MM.1S (cell line): ENCODE data around the gene PLPP3.
"Not testable (repeated sequence)": the region's sequence is repeated elsewhere in the genome, so short reads cannot be mapped to it uniquely, and the experiment has no call there.

Experiments
- DNase-seq: peaks from one replicate; pipeline ENCODE4 v3.0.0-alpha.2; 2015
- H2AFZ ChIP-seq: fragments of 300-600 bp; sonication (generic); 2 replicates; pipeline ENCODE4 v1.6.0; 2016; ENCODE audit warnings: antibody characterized with exemption, low read length
- H3F3A ChIP-seq: fragments of 300-600 bp; sonication (generic); 2 replicates; pipeline ENCODE4 v1.6.1; 2016; ENCODE audit warnings: mild to moderate bottlenecking, antibody characterized with exemption, low read length, moderate library complexity, mixed read lengths; ENCODE audit not compliant: insufficient read depth
- H3K27ac ChIP-seq: fragments of 300-600 bp; sonication (generic); 2 replicates; pipeline ENCODE4 v1.5.1; 2016; ENCODE audit warnings: mild to moderate bottlenecking, low read length
- H3K27me3 ChIP-seq: fragments of 300-600 bp; sonication (generic); replicated peaks from 2 replicates; pipeline ENCODE4 v1.6.0; 2016; ENCODE audit warnings: low read length; ENCODE audit not compliant: insufficient read depth
- H3K36me3 ChIP-seq: fragments of 300-600 bp; sonication (generic); replicated peaks from 2 replicates; pipeline ENCODE4 v1.6.1; 2016; ENCODE audit warnings: mild to moderate bottlenecking, low read length, mixed read lengths; ENCODE audit not compliant: insufficient read depth
- H3K4me1 ChIP-seq: fragments of 300-600 bp; sonication (generic); 2 replicates; pipeline ENCODE4 v1.6.1; 2016; ENCODE audit warnings: low read length, mixed read lengths
- H3K4me2 ChIP-seq: fragments of 300-600 bp; sonication (generic); 2 replicates; pipeline ENCODE4 v1.6.0; 2016; ENCODE audit warnings: low read depth, low read length
- H3K4me3 ChIP-seq: fragments of 300-600 bp; sonication (generic); 2 replicates; pipeline ENCODE4 v1.5.1; 2016; ENCODE audit warnings: low read length, mixed read lengths
- H3K79me2 ChIP-seq: fragments of 300-600 bp; sonication (generic); 2 replicates; pipeline ENCODE4 v1.6.1; 2016; ENCODE audit warnings: mixed run types, low read length, mixed read lengths
- H3K9ac ChIP-seq: fragments of 300-600 bp; sonication (generic); 2 replicates; pipeline ENCODE4 v1.6.1; 2016; ENCODE audit warnings: low read length, mixed read lengths
- H3K9me2 ChIP-seq: fragments of 300-600 bp; sonication (generic); replicated peaks from 2 replicates; pipeline ENCODE4 v1.6.1; 2016; ENCODE audit warnings: mild to moderate bottlenecking, low read length, mixed read lengths; ENCODE audit not compliant: insufficient read depth
- H3K9me3 ChIP-seq: fragments of 300-600 bp; sonication (generic); replicated peaks from 2 replicates; pipeline ENCODE4 v1.6.1; 2016; ENCODE audit warnings: mild to moderate bottlenecking, low read length, mixed read lengths; ENCODE audit not compliant: insufficient read depth
- H4K20me1 ChIP-seq: fragments of 300-600 bp; sonication (generic); 2 replicates; pipeline ENCODE4 v1.6.1; 2016; ENCODE audit warnings: mild to moderate bottlenecking, low read length, moderate library complexity, mixed read lengths; ENCODE audit not compliant: insufficient read depth
- EZH2 ChIP-seq: fragments of 300-600 bp; sonication (generic); optimal IDR thresholded peaks from 2 replicates; pipeline ENCODE3; 2017; ENCODE audit warnings: low read depth, mild to moderate bottlenecking, antibody characterized with exemption, low read length, mixed read lengths
- EZH2phosphoT487 ChIP-seq: fragments of 300-600 bp; sonication (generic); IDR thresholded peaks from 2 replicates; pipeline ENCODE4 v1.6.1; 2018; ENCODE audit warnings: antibody characterized with exemption, low read length
- TF ChIP-seq, protein P1 (sequence below): fragments of 300-600 bp; sonication (generic); IDR thresholded peaks from 2 replicates; pipeline ENCODE4 v1.5.1; 2016; ENCODE audit warnings: antibody characterized with exemption, low read length, mixed read lengths

PLPP3 gene

DNA sequence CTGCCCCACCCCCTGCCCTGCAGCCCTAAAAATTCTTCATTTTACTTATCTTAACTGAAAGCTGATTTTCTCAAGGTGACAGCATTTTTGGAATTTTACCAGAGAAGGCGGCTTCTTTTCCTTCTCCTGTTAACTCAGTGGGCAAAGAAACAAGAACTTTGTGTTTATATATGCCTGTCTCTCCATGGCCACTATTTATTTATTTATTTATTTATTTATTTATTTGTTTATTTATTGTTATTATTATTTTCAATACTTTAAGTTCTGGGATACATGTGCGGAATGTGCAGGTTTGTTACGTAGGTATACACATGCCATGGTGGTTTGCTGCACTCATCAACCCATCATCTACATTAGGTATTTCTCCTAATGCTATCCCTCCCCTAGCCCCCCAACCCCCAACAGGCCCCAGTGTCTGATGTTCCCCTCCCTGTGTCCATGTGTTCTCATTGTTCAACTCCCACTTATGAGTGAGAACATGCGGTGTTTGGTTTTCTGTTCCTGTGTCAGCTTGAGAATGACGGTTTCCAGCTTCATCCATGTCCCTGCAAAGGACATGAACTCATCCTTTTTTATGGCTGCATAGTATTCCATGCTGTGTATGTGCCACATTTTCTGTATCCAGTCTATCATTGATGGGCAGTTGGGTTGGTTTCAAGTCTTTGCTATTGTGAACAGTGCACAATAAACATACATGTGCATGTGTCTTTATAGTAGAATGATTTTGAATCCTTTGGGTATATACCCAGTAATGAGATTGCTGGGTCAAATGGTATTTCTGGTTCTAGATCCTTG is 16.2 kb upstream of the PLPP3 start:
- not testable (repeated sequence) for H3K4me2 ChIP-seq, H3K36me3 ChIP-seq, H3K9ac ChIP-seq, H2AFZ ChIP-seq, H3K9me3 ChIP-seq, H3K27ac ChIP-seq, H3K79me2 ChIP-seq, H3K4me3 ChIP-seq, DNase-seq, H3K27me3 ChIP-seq, H3F3A ChIP-seq, H3K9me2 ChIP-seq, H3K4me1 ChIP-seq, H4K20me1 ChIP-seq

GRCh38 chr1:56591909-56592308 is 12.5 kb upstream of the PLPP3 start:
- DNase-seq = no peak
- no peaks in the 10 kb centered on the region for H3K79me2 ChIP-seq

DNA sequence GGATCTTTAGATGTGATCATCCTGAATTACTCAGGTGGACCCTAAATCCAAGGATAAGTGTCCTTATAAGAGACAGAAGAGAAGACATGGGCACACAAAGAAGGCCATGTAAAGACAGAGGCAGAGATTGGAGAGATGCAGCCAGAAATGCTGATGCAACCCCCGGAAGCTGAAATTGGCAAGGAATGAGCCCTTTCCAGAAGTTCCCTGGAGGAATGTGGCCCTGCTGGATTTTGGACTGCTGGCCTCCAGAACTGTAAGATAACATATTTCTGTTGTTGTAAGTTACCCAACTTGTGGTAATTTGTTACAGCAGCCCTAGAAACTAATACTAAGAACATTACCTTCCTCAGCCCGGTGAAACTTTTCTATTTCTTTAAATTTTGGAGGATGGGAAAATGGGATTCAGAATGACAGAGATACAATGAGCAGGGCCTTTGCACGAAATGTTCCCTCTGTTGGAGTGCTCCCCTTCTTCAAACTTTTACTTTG is 11.2 kb upstream of the PLPP3 start:
- H3K4me3 ChIP-seq = no peak overlapping the region
- TF ChIP-seq EZH2phosphoT487 = no peak
- TF ChIP-seq, protein P1, sequence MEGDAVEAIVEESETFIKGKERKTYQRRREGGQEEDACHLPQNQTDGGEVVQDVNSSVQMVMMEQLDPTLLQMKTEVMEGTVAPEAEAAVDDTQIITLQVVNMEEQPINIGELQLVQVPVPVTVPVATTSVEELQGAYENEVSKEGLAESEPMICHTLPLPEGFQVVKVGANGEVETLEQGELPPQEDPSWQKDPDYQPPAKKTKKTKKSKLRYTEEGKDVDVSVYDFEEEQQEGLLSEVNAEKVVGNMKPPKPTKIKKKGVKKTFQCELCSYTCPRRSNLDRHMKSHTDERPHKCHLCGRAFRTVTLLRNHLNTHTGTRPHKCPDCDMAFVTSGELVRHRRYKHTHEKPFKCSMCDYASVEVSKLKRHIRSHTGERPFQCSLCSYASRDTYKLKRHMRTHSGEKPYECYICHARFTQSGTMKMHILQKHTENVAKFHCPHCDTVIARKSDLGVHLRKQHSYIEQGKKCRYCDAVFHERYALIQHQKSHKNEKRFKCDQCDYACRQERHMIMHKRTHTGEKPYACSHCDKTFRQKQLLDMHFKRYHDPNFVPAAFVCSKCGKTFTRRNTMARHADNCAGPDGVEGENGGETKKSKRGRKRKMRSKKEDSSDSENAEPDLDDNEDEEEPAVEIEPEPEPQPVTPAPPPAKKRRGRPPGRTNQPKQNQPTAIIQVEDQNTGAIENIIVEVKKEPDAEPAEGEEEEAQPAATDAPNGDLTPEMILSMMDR = no peak
- TF ChIP-seq EZH2 = no peak
- DNase-seq = no peak

More at GRCh38 chr1:56591909-56592308, 12.5 kb upstream of the PLPP3 start:
- Histone ChIP-seq H3K4me2 (no peak overlapping the region), H4K20me1 (no peaks in the 10 kb centered on the region), H3K36me3 (no peaks in the 10 kb centered on the region), H3K27me3 (no peaks in the 10 kb centered on the region), H3F3A (no peaks in the 10 kb centered on the region), H3K27ac (no peak overlapping the region), H3K4me1 (no peaks in the 10 kb centered on the region), H3K9me3 (no peaks in the 10 kb centered on the region), H2AFZ (no peak overlapping the region), H3K9me2 (no peaks in the 10 kb centered on the region), H3K4me3 (no peak overlapping the region), H3K9ac (no peak overlapping the region)
- TF ChIP-seq EZH2phosphoT487 (no peak), EZH2 (no peak)
- TF ChIP-seq, protein P1 = no peak

GRCh38 chr1:56589369-56589768 is 10.0 kb upstream of the PLPP3 start:
- Histone ChIP-seq H3K4me1 (no peaks in the 10 kb centered on the region), H3K9me2 (no peaks in the 10 kb centered on the region), H3K27me3 (no peaks in the 10 kb centered on the region), H3K9ac (no peak overlapping the region), H2AFZ (no peak overlapping the region), H3K4me3 (no peak overlapping the region), H3F3A (no peaks in the 10 kb centered on the region), H3K9me3 (no peaks in the 10 kb centered on the region), H3K4me2 (no peak overlapping the region), H3K27ac (no peak overlapping the region), H3K36me3 (no peaks in the 10 kb centered on the region), H3K79me2 (no peaks in the 10 kb centered on the region), H4K20me1 (no peaks in the 10 kb centered on the region)
- no peak for DNase-seq
- TF ChIP-seq EZH2phosphoT487 = no peak
- TF ChIP-seq EZH2 = no peak
- TF ChIP-seq, protein P1 = no peak

More for the DNA sequence above, 11.2 kb upstream of the PLPP3 start:
- Histone ChIP-seq H2AFZ (no peak overlapping the region), H3K79me2 (no peaks in the 10 kb centered on the region), H3K9ac (no peak overlapping the region), H3K9me2 (no peaks in the 10 kb centered on the region), H3K9me3 (no peaks in the 10 kb centered on the region), H3K36me3 (no peaks in the 10 kb centered on the region), H3K4me1 (no peaks in the 10 kb centered on the region), H4K20me1 (no peaks in the 10 kb centered on the region), H3K27ac (no peak overlapping the region), H3K27me3 (no peaks in the 10 kb centered on the region), H3F3A (no peaks in the 10 kb centered on the region), H3K4me2 (no peak overlapping the region)
